ENCODE results near the gene SYNRG. TPM values are rescaled to one million over a fixed set of nuclear protein-coding genes. Genes with fewer than 3 reads are reported as not detected.
A peak's percentile ranks its signal among the peaks of the same experiment; 100 is the strongest.

Gene SYNRG
- total and polyA plus RNA-seq, 2 of the 13 experiments (the other 11 are each of a cell fraction or from before 2014, with no cell fraction given) = 7.3 to 8.7 TPM

- TF ChIP-seq JUNB (CRISPR knock-in tag; IDR thresholded peaks at IDR 0.05; ENCODE audit: borderline replicate concordance) (no peak), ZNF142 (CRISPR knock-in tag; IDR thresholded peaks at IDR 0.05) (no peak), TRIM22 (IDR thresholded peaks at IDR 0.05) (no peak), HNF4A (CRISPR knock-in tag; IDR thresholded peaks at IDR 0.05) (no peak), SMAD1 (CRISPR knock-in tag; IDR thresholded peaks at IDR 0.05; ENCODE audit: borderline replicate concordance, low read depth) (no peak), KLF9 (CRISPR knock-in tag; IDR thresholded peaks at IDR 0.05; ENCODE audit: low read depth) (no peak), ZNF326 (CRISPR knock-in tag; IDR thresholded peaks at IDR 0.05; ENCODE audit: borderline replicate concordance) (no peak), ZFP41 (CRISPR knock-in tag; IDR thresholded peaks at IDR 0.05; ENCODE audit: borderline replicate concordance) (no peak), REXO4 (CRISPR knock-in tag; IDR thresholded peaks at IDR 0.05; ENCODE audit: borderline replicate concordance) (no peak), ZNF230 (CRISPR knock-in tag; IDR thresholded peaks at IDR 0.05) (no peak), ZNF251 (CRISPR knock-in tag; IDR thresholded peaks at IDR 0.05) (no peak), ZNF354B (CRISPR knock-in tag; IDR thresholded peaks at IDR 0.05) (no peak), DMAP1 (CRISPR knock-in tag; IDR thresholded peaks at IDR 0.05) (peak; percentile 67), REPIN1 (CRISPR knock-in tag; IDR thresholded peaks at IDR 0.05; ENCODE audit: borderline replicate concordance, low read depth) (no peak), ZNF329 (CRISPR knock-in tag; IDR thresholded peaks at IDR 0.05; ENCODE audit: low read depth) (no peak), ZFYVE20 (CRISPR knock-in tag; IDR thresholded peaks at IDR 0.05; ENCODE audit: borderline replicate concordance, low read depth) (no peak), ZNF138 (CRISPR knock-in tag; IDR thresholded peaks at IDR 0.05; ENCODE audit: low read depth) (no peak), HOXA5 (CRISPR knock-in tag; IDR thresholded peaks at IDR 0.05) (0 out of 2 replicates have a peak, but pooled peaks have one; percentile 27), DNMT3B (CRISPR knock-in tag; conservative IDR thresholded peaks at IDR 0.05) (no peak), ZNF792 (CRISPR knock-in tag; IDR thresholded peaks at IDR 0.05) (peak; percentile 77), SATB2 (CRISPR knock-in tag; IDR thresholded peaks at IDR 0.05) (no peak), BRF2 (CRISPR knock-in tag; IDR thresholded peaks at IDR 0.05) (no peak), NCOA5 (CRISPR knock-in tag; IDR thresholded peaks at IDR 0.05) (no peak), ESRRA (CRISPR knock-in tag; IDR thresholded peaks at IDR 0.05; ENCODE audit: low read depth) (no peak)
Observed at GRCh38 chr17:37643118-37643766, 34.0 kb upstream of the SYNRG start, which contains the start of gene DDX52 (continued).

All from HepG2 (cell line).